ENCODE data around the gene SYCP2. TPM values are rescaled to one million over a fixed set of nuclear protein-coding genes. Genes with fewer than 3 reads are reported as not detected.

SYCP2 gene
- total RNA-seq, 1 donor from 2014 or later: 1.0 TPM

- no peak overlapping the region for H3K4me3 ChIP-seq
- H3K9me3 ChIP-seq (replicated peaks): no peaks in the 10 kb centered on the region
- peaks cover 27% of the 10 kb centered on the region for H3K36me3 ChIP-seq
- peaks cover 6% of the 10 kb centered on the region for H3K4me1 ChIP-seq
- intact Hi-C loops (cut with micrococcal nuclease): no loop called here
- H3K27ac ChIP-seq (replicated peaks): no peak overlapping the region
- H3K27me3 ChIP-seq (ENCODE audit: low read depth): no peaks in the 10 kb centered on the region
- DNase-seq: no peak
- TF ChIP-seq, protein P1, sequence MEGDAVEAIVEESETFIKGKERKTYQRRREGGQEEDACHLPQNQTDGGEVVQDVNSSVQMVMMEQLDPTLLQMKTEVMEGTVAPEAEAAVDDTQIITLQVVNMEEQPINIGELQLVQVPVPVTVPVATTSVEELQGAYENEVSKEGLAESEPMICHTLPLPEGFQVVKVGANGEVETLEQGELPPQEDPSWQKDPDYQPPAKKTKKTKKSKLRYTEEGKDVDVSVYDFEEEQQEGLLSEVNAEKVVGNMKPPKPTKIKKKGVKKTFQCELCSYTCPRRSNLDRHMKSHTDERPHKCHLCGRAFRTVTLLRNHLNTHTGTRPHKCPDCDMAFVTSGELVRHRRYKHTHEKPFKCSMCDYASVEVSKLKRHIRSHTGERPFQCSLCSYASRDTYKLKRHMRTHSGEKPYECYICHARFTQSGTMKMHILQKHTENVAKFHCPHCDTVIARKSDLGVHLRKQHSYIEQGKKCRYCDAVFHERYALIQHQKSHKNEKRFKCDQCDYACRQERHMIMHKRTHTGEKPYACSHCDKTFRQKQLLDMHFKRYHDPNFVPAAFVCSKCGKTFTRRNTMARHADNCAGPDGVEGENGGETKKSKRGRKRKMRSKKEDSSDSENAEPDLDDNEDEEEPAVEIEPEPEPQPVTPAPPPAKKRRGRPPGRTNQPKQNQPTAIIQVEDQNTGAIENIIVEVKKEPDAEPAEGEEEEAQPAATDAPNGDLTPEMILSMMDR (IDR thresholded peaks at IDR 0.05; ENCODE audit: borderline replicate concordance): peak; percentile 50
These were observed 21.8 kb upstream of the SYCP2 start for GRCh38 chr20:59955131-59955796.

GRCh38 chr20:59954718-59955117 lies 21.3 kb upstream of the SYCP2 start:
- no peak overlapping the region for H3K27ac ChIP-seq (replicated peaks)
- H3K9me3 ChIP-seq (replicated peaks): no peaks in the 10 kb centered on the region
- H3K36me3 ChIP-seq: peaks cover 24% of the 10 kb centered on the region
- intact Hi-C loops (cut with micrococcal nuclease): no loop called here
- peaks cover 6% of the 10 kb centered on the region for H3K4me1 ChIP-seq
- no peaks in the 10 kb centered on the region for H3K27me3 ChIP-seq (ENCODE audit: low read depth)
- H3K4me3 ChIP-seq: no peak overlapping the region
- TF ChIP-seq, protein P1 (IDR thresholded peaks at IDR 0.05; ENCODE audit: borderline replicate concordance): no peak
- DNase-seq: no peak

- Histone ChIP-seq H3K27me3 (ENCODE audit: low read depth) (no peaks in the 10 kb centered on the region), H3K27ac (replicated peaks) (no peak overlapping the region), H3K9me3 (replicated peaks) (no peaks in the 10 kb centered on the region), H3K4me1 (peaks cover 44% of the 10 kb centered on the region), H3K36me3 (peaks cover 22% of the 10 kb centered on the region), H3K4me3 (no peak overlapping the region)
- TF ChIP-seq, protein P1 (IDR thresholded peaks at IDR 0.05; ENCODE audit: borderline replicate concordance): no peak
- no peak for DNase-seq
- intact Hi-C loops (cut with micrococcal nuclease): no loop called here
These were observed 16.5 kb upstream of the SYCP2 start for GRCh38 chr20:59949911-59950310.

DNA sequence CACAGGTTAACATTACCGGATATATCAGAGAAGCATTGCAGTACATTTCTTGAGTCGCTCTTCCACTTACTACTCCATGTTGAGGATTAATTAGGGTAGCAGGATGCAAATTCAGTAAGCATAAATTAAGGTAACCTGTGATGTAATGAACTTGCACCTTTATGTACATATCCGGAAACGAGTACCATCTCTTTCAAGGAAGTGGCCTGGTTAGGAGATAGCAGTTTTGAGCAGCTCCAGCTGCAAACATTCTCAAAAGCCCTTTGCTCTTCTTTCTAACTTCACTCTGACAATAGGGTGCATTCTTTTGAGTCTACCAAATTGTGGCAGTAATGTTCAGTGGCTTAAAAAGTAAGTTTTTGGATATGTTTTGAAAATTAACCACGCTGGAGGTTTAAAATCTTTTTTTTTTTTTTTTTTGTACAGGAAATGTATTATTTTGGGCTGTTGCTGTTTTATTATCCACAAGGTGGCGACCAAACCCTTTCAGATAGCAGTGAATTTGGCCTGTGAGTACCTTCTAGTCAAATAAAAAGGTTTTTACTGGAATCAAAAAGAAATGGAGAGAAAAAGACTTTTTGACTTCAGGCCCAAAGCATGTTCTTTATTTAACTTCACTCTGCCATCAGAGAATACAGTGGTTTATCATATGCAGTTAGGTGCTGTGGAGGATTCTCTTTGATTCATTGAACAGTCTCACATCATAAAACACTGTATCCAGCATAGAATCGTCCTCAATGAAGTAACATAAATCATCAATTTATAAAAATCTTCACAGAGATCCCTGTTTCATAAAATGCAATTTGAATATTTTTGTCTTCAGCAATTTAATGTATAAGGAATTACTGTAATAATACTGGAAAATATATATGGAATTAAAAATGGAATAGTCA lies 15.6 kb upstream of the SYCP2 start:
- Histone ChIP-seq H3K27me3 (ENCODE audit: low read depth) (no peaks in the 10 kb centered on the region), H3K9me3 (replicated peaks) (no peaks in the 10 kb centered on the region), H3K4me1 (peaks cover 52% of the 10 kb centered on the region), H3K4me3 (no peak overlapping the region), H3K27ac (replicated peaks) (no peak overlapping the region), H3K36me3 (peaks cover 30% of the 10 kb centered on the region)
- intact Hi-C loops (cut with micrococcal nuclease): no loop called here
- no peak for DNase-seq
- TF ChIP-seq, protein P1 (IDR thresholded peaks at IDR 0.05; ENCODE audit: borderline replicate concordance): peak; percentile 75

- no peaks in the 10 kb centered on the region for H3K27me3 ChIP-seq (ENCODE audit: low read depth)
- peaks cover 39% of the 10 kb centered on the region for H3K36me3 ChIP-seq
- H3K4me3 ChIP-seq: no peak overlapping the region
- no peak for DNase-seq
- TF ChIP-seq, protein P1 (IDR thresholded peaks at IDR 0.05; ENCODE audit: borderline replicate concordance): no peak
- H3K27ac ChIP-seq (replicated peaks): no peak overlapping the region
- no peaks in the 10 kb centered on the region for H3K9me3 ChIP-seq (replicated peaks)
- H3K4me1 ChIP-seq: peaks cover 54% of the 10 kb centered on the region
- intact Hi-C loops (cut with micrococcal nuclease): no loop called here
These were observed 14.8 kb upstream of the SYCP2 start for GRCh38 chr20:59948212-59948611.

All from left ventricle myocardium inferior (tissue), 1 donor.